A549 (cell line): ENCODE results near the gene CHMP6.

Experiments
- CTCF ChIP-seq: fragments of >200 bp; sonication (Bioruptor Twin); formaldehyde crosslinking; IDR thresholded peaks from 3 replicates; pipeline ENCODE4 v1.5.1; 2016
- GATA3 ChIP-seq: IDR thresholded peaks from 2 replicates; pipeline ENCODE4 v1.6.1; 2012; ENCODE audit warnings: borderline replicate concordance
- HOXA7 ChIP-seq: fragments of 250-450 bp; sonication (Bioruptor Pico); IDR thresholded peaks from 2 replicates; pipeline ENCODE4 v1.5.0; 2020; ENCODE audit warnings: mild to moderate bottlenecking, moderate library complexity
- TF ChIP-seq, protein P1 (sequence below): fragments of 200-600 bp; sonication (generic); IDR thresholded peaks from 2 replicates; pipeline ENCODE4 v1.6.1; 2016; ENCODE audit warnings: antibody characterized with exemption, mild to moderate bottlenecking, moderate library complexity

DNA sequence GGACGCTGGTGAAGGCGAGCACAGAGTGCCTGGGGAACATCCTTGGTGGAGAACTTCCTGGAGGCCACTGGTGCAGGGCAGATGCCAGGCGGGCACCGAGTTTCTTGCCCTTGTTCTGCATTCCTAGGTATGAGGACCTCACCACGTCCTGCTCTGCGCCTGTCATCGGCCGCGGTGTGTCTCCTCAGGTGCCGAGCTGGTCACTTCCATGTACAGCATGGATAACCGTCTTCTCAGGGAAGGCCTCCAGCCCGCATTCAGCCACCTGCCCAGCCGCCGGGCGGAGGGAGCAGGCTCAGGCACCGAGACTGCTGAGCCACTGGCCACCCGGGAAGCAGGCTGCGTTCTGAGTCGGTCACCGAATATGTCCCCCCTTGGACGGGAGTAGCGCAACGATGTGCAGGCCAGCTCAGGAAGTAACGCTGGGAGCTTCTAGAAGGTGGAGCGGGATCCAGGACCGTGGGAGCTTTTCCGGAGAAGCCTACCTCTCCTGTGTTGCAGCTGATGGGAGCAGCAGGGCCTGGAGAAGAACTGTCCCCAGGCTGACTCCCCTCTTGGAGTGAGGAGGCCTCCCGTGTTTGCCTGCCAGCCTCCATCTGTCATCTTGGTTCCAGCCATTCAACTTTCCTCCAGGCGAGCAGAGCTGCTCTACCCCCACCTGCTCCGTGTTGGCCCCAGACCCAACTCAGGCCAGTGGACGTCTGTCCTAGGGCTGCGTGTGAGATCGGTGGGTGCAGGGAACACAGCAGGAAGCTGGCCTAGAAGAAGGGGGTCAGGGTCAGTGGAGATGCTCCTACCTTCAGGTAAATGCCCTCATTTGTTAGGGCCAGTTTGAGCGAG, 41.2 kb downstream of the CHMP6 start:
- no peak for TF ChIP-seq CTCF
- no peak for TF ChIP-seq GATA3
- TF ChIP-seq, protein P1, sequence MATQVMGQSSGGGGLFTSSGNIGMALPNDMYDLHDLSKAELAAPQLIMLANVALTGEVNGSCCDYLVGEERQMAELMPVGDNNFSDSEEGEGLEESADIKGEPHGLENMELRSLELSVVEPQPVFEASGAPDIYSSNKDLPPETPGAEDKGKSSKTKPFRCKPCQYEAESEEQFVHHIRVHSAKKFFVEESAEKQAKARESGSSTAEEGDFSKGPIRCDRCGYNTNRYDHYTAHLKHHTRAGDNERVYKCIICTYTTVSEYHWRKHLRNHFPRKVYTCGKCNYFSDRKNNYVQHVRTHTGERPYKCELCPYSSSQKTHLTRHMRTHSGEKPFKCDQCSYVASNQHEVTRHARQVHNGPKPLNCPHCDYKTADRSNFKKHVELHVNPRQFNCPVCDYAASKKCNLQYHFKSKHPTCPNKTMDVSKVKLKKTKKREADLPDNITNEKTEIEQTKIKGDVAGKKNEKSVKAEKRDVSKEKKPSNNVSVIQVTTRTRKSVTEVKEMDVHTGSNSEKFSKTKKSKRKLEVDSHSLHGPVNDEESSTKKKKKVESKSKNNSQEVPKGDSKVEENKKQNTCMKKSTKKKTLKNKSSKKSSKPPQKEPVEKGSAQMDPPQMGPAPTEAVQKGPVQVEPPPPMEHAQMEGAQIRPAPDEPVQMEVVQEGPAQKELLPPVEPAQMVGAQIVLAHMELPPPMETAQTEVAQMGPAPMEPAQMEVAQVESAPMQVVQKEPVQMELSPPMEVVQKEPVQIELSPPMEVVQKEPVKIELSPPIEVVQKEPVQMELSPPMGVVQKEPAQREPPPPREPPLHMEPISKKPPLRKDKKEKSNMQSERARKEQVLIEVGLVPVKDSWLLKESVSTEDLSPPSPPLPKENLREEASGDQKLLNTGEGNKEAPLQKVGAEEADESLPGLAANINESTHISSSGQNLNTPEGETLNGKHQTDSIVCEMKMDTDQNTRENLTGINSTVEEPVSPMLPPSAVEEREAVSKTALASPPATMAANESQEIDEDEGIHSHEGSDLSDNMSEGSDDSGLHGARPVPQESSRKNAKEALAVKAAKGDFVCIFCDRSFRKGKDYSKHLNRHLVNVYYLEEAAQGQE, result no peak
- TF ChIP-seq HOXA7 (CRISPR knock-in tag), result no peak
